Hepatocyte (in vitro differentiated cells): ENCODE data around the gene CFAP97.

Source experiments
- CTCF ChIP-seq: fragments of 200-600 bp; sonication (generic); IDR thresholded peaks from 2 replicates; pipeline ENCODE4 v1.5.1; 2016; ENCODE audit warnings: antibody characterized with exemption, mild to moderate bottlenecking; ENCODE audit not compliant: poor library complexity
- EZH2 ChIP-seq: fragments of 200-600 bp; sonication (generic); IDR thresholded peaks from 2 replicates; pipeline ENCODE4 v1.6.1; 2016; ENCODE audit warnings: antibody characterized with exemption, mild to moderate bottlenecking, borderline replicate concordance
- EZH2phosphoT487 ChIP-seq: fragments of 200-600 bp; sonication (generic); IDR thresholded peaks from one replicate; pipeline ENCODE4 v1.6.1; 2018; ENCODE audit warnings: antibody characterized with exemption, mild to moderate bottlenecking, low read depth, moderate library complexity; ENCODE audit not compliant: unreplicated experiment, severe bottlenecking

DNA sequence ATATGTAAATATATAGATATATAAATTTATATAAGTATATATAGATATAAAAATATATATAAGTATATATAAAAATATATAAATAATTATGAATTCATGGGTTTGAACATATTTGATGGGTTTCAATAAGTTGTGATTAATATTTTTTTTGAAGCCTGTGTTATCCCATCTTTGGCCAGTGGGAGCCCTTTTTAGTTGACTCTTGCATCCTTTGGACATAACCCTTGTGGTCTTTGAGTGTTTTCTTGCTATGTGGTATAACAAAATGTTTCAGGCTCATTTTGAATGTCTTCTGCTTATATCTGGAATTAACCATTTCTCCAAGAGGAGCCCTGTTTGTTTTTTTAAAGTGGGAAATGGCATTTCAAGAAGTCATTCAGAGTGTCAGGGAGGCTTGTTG, 20.8 kb upstream of the CFAP97 start:
- TF ChIP-seq CTCF (no peak), EZH2 (no peak), EZH2phosphoT487 (no peak)
